LNCAP (cell line): ENCODE measurements around the gene CST1.

ENCODE experiments used
- CTCF ChIP-seq: fragments of 450-650 bp; IDR thresholded peaks from 2 replicates; pipeline ENCODE4 v1.5.1; 2017; ENCODE audit warnings: mild to moderate bottlenecking

Gene CST1

GRCh38 chr20:23776067-23776771 lies 25.5 kb upstream of the CST1 start:
- TF ChIP-seq CTCF = no peak

- no peak for TF ChIP-seq CTCF
These were observed 23.3 kb upstream of the CST1 start for GRCh38 chr20:23774081-23774480.

- no peak for TF ChIP-seq CTCF
These were observed 22.8 kb upstream of the CST1 start for GRCh38 chr20:23773579-23773978.

GRCh38 chr20:23773127-23773526 lies 22.4 kb upstream of the CST1 start:
- no peak for TF ChIP-seq CTCF

GRCh38 chr20:23772074-23772473 lies 21.3 kb upstream of the CST1 start:
- TF ChIP-seq CTCF = no peak

- TF ChIP-seq CTCF = no peak
These were observed 19.6 kb upstream of the CST1 start for GRCh38 chr20:23770384-23770783.

- TF ChIP-seq CTCF = no peak
These were observed 15.8 kb upstream of the CST1 start for GRCh38 chr20:23766531-23766930.

- no peak for TF ChIP-seq CTCF
These were observed 14.8 kb upstream of the CST1 start for GRCh38 chr20:23765578-23765977.
